ENCODE measurements around the gene LDLRAD4.
"Not testable (repeated sequence)": the region's sequence is repeated elsewhere in the genome, so short reads cannot be mapped to it uniquely, and the experiment has no call there.

DNA sequence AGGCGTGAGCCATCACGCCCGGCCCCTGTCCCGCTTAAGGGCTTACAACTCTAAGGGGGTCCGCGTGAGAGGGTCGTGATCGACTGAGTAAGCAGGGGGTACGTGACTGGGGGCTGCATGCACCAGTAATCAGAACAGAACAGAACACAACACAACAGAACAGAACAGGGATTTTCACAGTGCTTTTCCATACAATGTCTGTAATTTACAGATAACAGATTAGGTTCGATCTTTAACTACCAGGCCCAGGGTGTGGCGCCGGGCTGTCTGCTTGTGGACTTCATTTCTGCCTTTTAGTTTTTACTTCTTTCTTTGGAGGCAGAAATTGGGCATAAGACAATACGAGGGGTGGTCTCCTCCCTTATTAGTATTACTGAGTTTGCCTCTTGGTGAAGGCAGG is 458.8 kb downstream of the LDLRAD4 start:
- TF ChIP-seq, protein P1, sequence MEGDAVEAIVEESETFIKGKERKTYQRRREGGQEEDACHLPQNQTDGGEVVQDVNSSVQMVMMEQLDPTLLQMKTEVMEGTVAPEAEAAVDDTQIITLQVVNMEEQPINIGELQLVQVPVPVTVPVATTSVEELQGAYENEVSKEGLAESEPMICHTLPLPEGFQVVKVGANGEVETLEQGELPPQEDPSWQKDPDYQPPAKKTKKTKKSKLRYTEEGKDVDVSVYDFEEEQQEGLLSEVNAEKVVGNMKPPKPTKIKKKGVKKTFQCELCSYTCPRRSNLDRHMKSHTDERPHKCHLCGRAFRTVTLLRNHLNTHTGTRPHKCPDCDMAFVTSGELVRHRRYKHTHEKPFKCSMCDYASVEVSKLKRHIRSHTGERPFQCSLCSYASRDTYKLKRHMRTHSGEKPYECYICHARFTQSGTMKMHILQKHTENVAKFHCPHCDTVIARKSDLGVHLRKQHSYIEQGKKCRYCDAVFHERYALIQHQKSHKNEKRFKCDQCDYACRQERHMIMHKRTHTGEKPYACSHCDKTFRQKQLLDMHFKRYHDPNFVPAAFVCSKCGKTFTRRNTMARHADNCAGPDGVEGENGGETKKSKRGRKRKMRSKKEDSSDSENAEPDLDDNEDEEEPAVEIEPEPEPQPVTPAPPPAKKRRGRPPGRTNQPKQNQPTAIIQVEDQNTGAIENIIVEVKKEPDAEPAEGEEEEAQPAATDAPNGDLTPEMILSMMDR (IDR thresholded peaks at IDR 0.05): not testable (repeated sequence)
- not testable (repeated sequence) for TF ChIP-seq EP300 (IDR thresholded peaks at IDR 0.05; ENCODE audit: borderline replicate concordance in 1 of 2, low read depth in 1 of 2, low read length in 1 of 2); RAD21 (IDR thresholded peaks at IDR 0.05; ENCODE audit: low read length); SIN3A (IDR thresholded peaks at IDR 0.05; ENCODE audit: borderline replicate concordance, low read depth, low read length); NFIC (IDR thresholded peaks at IDR 0.05; ENCODE audit: borderline replicate concordance); SMC3 (IDR thresholded peaks at IDR 0.05; ENCODE audit: low read depth, low read length); POLR2AphosphoS5 (IDR thresholded peaks at IDR 0.05; ENCODE audit: low read depth, low read length)
- TF ChIP-seq, protein P2, sequence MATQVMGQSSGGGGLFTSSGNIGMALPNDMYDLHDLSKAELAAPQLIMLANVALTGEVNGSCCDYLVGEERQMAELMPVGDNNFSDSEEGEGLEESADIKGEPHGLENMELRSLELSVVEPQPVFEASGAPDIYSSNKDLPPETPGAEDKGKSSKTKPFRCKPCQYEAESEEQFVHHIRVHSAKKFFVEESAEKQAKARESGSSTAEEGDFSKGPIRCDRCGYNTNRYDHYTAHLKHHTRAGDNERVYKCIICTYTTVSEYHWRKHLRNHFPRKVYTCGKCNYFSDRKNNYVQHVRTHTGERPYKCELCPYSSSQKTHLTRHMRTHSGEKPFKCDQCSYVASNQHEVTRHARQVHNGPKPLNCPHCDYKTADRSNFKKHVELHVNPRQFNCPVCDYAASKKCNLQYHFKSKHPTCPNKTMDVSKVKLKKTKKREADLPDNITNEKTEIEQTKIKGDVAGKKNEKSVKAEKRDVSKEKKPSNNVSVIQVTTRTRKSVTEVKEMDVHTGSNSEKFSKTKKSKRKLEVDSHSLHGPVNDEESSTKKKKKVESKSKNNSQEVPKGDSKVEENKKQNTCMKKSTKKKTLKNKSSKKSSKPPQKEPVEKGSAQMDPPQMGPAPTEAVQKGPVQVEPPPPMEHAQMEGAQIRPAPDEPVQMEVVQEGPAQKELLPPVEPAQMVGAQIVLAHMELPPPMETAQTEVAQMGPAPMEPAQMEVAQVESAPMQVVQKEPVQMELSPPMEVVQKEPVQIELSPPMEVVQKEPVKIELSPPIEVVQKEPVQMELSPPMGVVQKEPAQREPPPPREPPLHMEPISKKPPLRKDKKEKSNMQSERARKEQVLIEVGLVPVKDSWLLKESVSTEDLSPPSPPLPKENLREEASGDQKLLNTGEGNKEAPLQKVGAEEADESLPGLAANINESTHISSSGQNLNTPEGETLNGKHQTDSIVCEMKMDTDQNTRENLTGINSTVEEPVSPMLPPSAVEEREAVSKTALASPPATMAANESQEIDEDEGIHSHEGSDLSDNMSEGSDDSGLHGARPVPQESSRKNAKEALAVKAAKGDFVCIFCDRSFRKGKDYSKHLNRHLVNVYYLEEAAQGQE (IDR thresholded peaks at IDR 0.05; ENCODE audit: low read depth, low read length): not testable (repeated sequence)
- TF ChIP-seq, protein P3, sequence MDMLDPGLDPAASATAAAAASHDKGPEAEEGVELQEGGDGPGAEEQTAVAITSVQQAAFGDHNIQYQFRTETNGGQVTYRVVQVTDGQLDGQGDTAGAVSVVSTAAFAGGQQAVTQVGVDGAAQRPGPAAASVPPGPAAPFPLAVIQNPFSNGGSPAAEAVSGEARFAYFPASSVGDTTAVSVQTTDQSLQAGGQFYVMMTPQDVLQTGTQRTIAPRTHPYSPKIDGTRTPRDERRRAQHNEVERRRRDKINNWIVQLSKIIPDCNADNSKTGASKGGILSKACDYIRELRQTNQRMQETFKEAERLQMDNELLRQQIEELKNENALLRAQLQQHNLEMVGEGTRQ (IDR thresholded peaks at IDR 0.05; ENCODE audit: borderline replicate concordance, low read depth, low read length): not testable (repeated sequence)

Measured in SK-N-SH (cell line).